Neural cell (in vitro differentiated cells): ENCODE data around the gene EPS8L2. TPM values are rescaled to one million over a fixed set of nuclear protein-coding genes. Genes with fewer than 3 reads are reported as not detected.

Experiments used
- H2AFZ ChIP-seq: fragments of 200-600, 300-800 bp; sonication (generic), shearing (Covaris generic); 2 replicates; pipeline ENCODE4 v1.6.0; 2014; ENCODE audit warnings: low read depth, mild to moderate bottlenecking, antibody characterized with exemption, low read length, moderate library complexity
- H3F3A ChIP-seq: fragments of 200-600 bp; shearing (Covaris generic); 2 replicates; pipeline ENCODE4 v1.6.1; 2016; ENCODE audit warnings: mild to moderate bottlenecking, moderate library complexity, mixed read lengths, antibody characterized with exemption, low read length; ENCODE audit not compliant: insufficient read depth, poor library complexity, severe bottlenecking
- H3K27ac ChIP-seq: fragments of 200-600, 300-800 bp; sonication (generic), shearing (Covaris generic); 2 replicates; pipeline ENCODE4 v1.5.1; 2014; ENCODE audit warnings: mild to moderate bottlenecking, low read length, moderate library complexity
- H3K27me3 ChIP-seq: fragments of 300-800, 200-600 bp; sonication (generic), shearing (Covaris generic); 2 replicates; pipeline ENCODE4 v1.6.0; 2014; ENCODE audit warnings: mild to moderate bottlenecking, low read depth, low read length, moderate library complexity; ENCODE audit not compliant: insufficient read depth
- H3K36me3 ChIP-seq: fragments of 300-800, 200-600 bp; sonication (generic), shearing (Covaris generic); 2 replicates; pipeline ENCODE4 v1.5.1; 2014; ENCODE audit warnings: mild to moderate bottlenecking, antibody characterized with exemption, low read length, moderate library complexity; ENCODE audit not compliant: insufficient read depth
- H3K4me2 ChIP-seq: fragments of 300-800, 200-600 bp; sonication (generic), shearing (Covaris generic); 2 replicates; pipeline ENCODE4 v1.6.0; 2014; ENCODE audit warnings: mild to moderate bottlenecking, low read length
- H3K4me3 ChIP-seq: fragments of 300-800, 200-600 bp; sonication (generic), shearing (Covaris generic); 2 replicates; pipeline ENCODE4 v1.5.1; 2014; ENCODE audit warnings: mild to moderate bottlenecking, low read length, moderate library complexity
- H3K79me2 ChIP-seq: fragments of 200-600 bp; shearing (Covaris generic); replicated peaks from 2 replicates; pipeline ENCODE4 v1.6.0; 2014; ENCODE audit warnings: mild to moderate bottlenecking, low read length, moderate library complexity; ENCODE audit not compliant: insufficient read depth
- H3K9ac ChIP-seq: fragments of 300-800, 200-600 bp; sonication (generic), shearing (Covaris generic); 2 replicates; pipeline ENCODE4 v1.6.1; 2016; ENCODE audit warnings: mild to moderate bottlenecking, low read length, mixed read lengths
- H3K9me2 ChIP-seq: fragments of 200-600 bp; shearing (Covaris generic); 2 replicates; pipeline ENCODE4 v1.6.1; 2016; ENCODE audit warnings: mild to moderate bottlenecking, low read length, mixed read lengths; ENCODE audit not compliant: insufficient read depth
- H3K9me3 ChIP-seq: fragments of 200-600, 300-800 bp; sonication (generic), shearing (Covaris generic); 2 replicates; pipeline ENCODE4 v1.6.1; 2016; ENCODE audit warnings: mild to moderate bottlenecking, mixed run types, low read length, moderate library complexity, mixed read lengths
- H4K20me1 ChIP-seq: fragments of 200-600 bp; shearing (Covaris generic); 2 replicates; pipeline ENCODE4 v1.6.1; 2016; ENCODE audit warnings: mild to moderate bottlenecking, mixed run types; ENCODE audit not compliant: insufficient read depth
- CTCF ChIP-seq: fragments of 450-650 bp; IDR thresholded peaks from 2 replicates; pipeline ENCODE4 v1.5.1; 2014; ENCODE audit warnings: antibody characterized with exemption, mild to moderate bottlenecking, moderate library complexity; ENCODE audit not compliant: poor library complexity, severe bottlenecking
- EP300 ChIP-seq: fragments of 450-650 bp; conservative IDR thresholded peaks from 2 replicates; pipeline ENCODE4 v1.6.1; 2014; ENCODE audit warnings: antibody characterized with exemption, mild to moderate bottlenecking, moderate library complexity; ENCODE audit not compliant: poor library complexity, severe bottlenecking
- EZH2 ChIP-seq: fragments of 200-600, 300-800 bp; shearing (Covaris generic), sonication (generic); IDR thresholded peaks from 2 replicates; pipeline ENCODE4 v1.6.1; 2014; ENCODE audit warnings: antibody characterized with exemption, low read length, borderline replicate concordance, mild to moderate bottlenecking; ENCODE audit not compliant: insufficient read depth, poor library complexity, severe bottlenecking
- MXI1 ChIP-seq: fragments of 450-650 bp; conservative IDR thresholded peaks from 2 replicates; pipeline ENCODE4 v1.6.1; 2014; ENCODE audit warnings: antibody characterized with exemption, mild to moderate bottlenecking; ENCODE audit not compliant: poor library complexity, severe bottlenecking
- POLR2AphosphoS5 ChIP-seq: IDR thresholded peaks from 2 replicates; pipeline ENCODE4 v1.6.1; 2012
- RAD21 ChIP-seq: fragments of 450-650 bp; conservative IDR thresholded peaks from 2 replicates; pipeline ENCODE4 v1.6.1; 2014; ENCODE audit warnings: antibody characterized with exemption, mild to moderate bottlenecking, moderate library complexity
- SMC3 ChIP-seq: fragments of 450-650 bp; conservative IDR thresholded peaks from 2 replicates; pipeline ENCODE4 v1.6.1; 2014; ENCODE audit warnings: antibody characterized with exemption, mild to moderate bottlenecking, moderate library complexity; ENCODE audit not compliant: poor library complexity
- TAF1 ChIP-seq: IDR thresholded peaks from 2 replicates; pipeline ENCODE4 v1.6.1; 2012; ENCODE audit warnings: low read depth
- polyA plus RNA-seq: library from polyadenylated mRNA; depleted of rRNA; stranded (reverse); fragments of >200 nt; gene quantifications from 2 replicates; pipeline ENCODE4 v1.2.3, GENCODE V29; 2014
- TF ChIP-seq, protein P1 (sequence below): IDR thresholded peaks from 2 replicates; pipeline ENCODE4 v1.6.1; 2012; ENCODE audit warnings: borderline replicate concordance

The EPS8L2 gene
- polyA plus RNA-seq, 1 donor from 2014 or later, result 7.5 TPM

GRCh38 chr11:686451-687243 lies 19.4 kb upstream of the EPS8L2 start:
- H3K27me3 ChIP-seq, result no peaks in the 10 kb centered on the region
- H2AFZ ChIP-seq, result no peak overlapping the region
- H3K27ac ChIP-seq, result no peak overlapping the region
- H3K9ac ChIP-seq, result no peak overlapping the region
- no peak overlapping the region for H3K4me2 ChIP-seq
- no peaks in the 10 kb centered on the region for H3K36me3 ChIP-seq
- H3K9me2 ChIP-seq, result no peaks in the 10 kb centered on the region
- no peak for TF ChIP-seq EP300
- TF ChIP-seq, protein P1, sequence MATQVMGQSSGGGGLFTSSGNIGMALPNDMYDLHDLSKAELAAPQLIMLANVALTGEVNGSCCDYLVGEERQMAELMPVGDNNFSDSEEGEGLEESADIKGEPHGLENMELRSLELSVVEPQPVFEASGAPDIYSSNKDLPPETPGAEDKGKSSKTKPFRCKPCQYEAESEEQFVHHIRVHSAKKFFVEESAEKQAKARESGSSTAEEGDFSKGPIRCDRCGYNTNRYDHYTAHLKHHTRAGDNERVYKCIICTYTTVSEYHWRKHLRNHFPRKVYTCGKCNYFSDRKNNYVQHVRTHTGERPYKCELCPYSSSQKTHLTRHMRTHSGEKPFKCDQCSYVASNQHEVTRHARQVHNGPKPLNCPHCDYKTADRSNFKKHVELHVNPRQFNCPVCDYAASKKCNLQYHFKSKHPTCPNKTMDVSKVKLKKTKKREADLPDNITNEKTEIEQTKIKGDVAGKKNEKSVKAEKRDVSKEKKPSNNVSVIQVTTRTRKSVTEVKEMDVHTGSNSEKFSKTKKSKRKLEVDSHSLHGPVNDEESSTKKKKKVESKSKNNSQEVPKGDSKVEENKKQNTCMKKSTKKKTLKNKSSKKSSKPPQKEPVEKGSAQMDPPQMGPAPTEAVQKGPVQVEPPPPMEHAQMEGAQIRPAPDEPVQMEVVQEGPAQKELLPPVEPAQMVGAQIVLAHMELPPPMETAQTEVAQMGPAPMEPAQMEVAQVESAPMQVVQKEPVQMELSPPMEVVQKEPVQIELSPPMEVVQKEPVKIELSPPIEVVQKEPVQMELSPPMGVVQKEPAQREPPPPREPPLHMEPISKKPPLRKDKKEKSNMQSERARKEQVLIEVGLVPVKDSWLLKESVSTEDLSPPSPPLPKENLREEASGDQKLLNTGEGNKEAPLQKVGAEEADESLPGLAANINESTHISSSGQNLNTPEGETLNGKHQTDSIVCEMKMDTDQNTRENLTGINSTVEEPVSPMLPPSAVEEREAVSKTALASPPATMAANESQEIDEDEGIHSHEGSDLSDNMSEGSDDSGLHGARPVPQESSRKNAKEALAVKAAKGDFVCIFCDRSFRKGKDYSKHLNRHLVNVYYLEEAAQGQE, result no peak
- no peak for TF ChIP-seq EZH2
- no peak for TF ChIP-seq TAF1
- TF ChIP-seq CTCF, result no peak
- no peak for TF ChIP-seq MXI1
- TF ChIP-seq SMC3, result no peak
- TF ChIP-seq RAD21, result no peak
- no peak for TF ChIP-seq POLR2AphosphoS5
- no peak overlapping the region for H3K4me3 ChIP-seq
- no peaks in the 10 kb centered on the region for H4K20me1 ChIP-seq
- H3K9me3 ChIP-seq, result no peaks in the 10 kb centered on the region
- no peaks in the 10 kb centered on the region for H3F3A ChIP-seq
- no peaks in the 10 kb centered on the region for H3K79me2 ChIP-seq

DNA sequence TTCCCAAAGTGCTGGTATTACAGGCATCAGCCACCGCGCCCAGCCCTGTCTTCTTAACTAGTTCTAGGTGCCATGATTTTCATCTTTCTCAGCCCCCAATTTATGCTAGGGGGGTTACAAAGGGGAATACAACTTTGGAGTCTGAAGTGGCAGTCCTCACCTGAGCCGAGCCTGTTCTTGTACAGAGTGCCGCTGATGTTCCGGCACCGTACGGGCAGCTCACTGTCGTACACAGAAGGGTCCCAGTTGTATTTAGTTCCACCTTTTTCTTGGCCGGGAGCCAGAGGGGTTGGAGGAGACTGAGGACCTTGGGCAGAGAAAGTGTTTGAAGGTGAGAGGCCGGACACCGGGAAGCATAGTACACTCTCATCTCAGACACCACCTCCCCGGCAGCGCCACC lies 18.3 kb upstream of the EPS8L2 start:
- no peak overlapping the region for H2AFZ ChIP-seq
- no peaks in the 10 kb centered on the region for H3K9me2 ChIP-seq
- no peaks in the 10 kb centered on the region for H3F3A ChIP-seq
- H3K27ac ChIP-seq, result no peak overlapping the region
- no peak overlapping the region for H3K4me3 ChIP-seq
- H3K36me3 ChIP-seq, result no peaks in the 10 kb centered on the region
- no peak overlapping the region for H3K4me2 ChIP-seq
- H4K20me1 ChIP-seq, result no peaks in the 10 kb centered on the region
- no peaks in the 10 kb centered on the region for H3K9me3 ChIP-seq
- no peak for TF ChIP-seq TAF1
- TF ChIP-seq SMC3, result no peak
- no peak for TF ChIP-seq EZH2
- no peak for TF ChIP-seq RAD21
- TF ChIP-seq EP300, result no peak
- TF ChIP-seq MXI1, result no peak
- TF ChIP-seq CTCF, result no peak
- TF ChIP-seq POLR2AphosphoS5, result no peak
- TF ChIP-seq, protein P1, result no peak
- H3K9ac ChIP-seq, result no peak overlapping the region
- peaks cover 3% of the 10 kb centered on the region for H3K79me2 ChIP-seq
- no peaks in the 10 kb centered on the region for H3K27me3 ChIP-seq
